HG03457 (cell line): ENCODE measurements around the gene EFCAB12.
"Not testable (repeated sequence)": the region's sequence is repeated elsewhere in the genome, so short reads cannot be mapped to it uniquely, and the experiment has no call there.

Source experiments
- ATAC-seq: cut with Tn5 transposase; IDR thresholded peaks from one replicate; pipeline ENCODE4 v1.9.1; 2021; ENCODE audit warnings: moderate number of reproducible peaks; ENCODE audit not compliant: unreplicated experiment

EFCAB12 gene

DNA sequence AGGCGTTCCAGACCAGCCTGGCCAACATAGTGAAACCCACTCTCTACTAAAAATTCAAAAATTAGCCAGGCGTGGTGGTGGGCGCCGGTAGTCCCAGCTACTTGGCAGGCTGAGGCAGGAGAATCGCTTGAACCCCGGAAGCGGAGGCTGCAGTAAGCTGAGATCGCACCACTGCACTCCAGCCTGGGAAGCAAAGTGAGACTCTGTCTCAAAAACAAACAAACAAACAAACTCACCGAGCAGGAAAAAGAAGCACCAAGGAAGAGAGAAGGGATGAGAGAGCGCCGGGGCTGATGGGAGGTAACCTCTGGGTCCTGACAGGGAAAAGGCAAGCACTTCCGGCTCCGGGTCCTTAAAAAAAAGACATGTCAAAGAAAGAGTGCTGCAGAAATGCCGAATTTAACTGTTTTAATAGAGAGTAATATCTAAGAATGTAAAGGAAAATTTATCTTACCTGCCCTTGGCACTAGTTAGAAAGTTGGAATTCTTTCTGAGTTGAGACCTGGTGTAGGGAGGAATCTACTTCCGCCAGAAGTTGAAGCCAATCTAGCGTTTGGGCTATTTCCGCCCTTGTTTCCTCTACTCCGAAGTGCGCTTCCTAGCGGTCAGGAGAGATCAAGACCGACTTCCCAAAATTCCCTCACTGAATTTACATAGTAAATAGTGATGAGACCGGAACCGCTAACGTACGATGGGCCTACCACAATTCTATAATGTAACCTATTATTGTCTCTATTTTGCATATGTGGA is 29.1 kb downstream of the EFCAB12 start:
- peak; percentile 55 for ATAC-seq

DNA sequence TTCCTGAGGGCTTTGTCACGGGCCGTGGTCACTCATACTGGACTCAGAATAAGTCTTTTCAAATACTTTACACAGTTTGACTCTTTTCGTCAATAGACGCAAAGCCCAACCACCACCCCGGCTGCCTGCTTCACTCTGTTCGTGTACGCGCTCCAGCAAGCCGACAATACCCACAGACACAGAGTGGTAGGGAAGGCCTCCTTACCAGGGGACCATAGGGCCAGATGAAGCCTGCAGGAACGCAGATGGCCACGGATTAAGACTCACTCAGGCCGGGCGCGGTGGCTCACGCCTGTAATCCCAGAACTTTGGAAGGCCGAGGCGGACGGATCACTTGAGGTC is 29.7 kb downstream of the EFCAB12 start:
- ATAC-seq: no peak

DNA sequence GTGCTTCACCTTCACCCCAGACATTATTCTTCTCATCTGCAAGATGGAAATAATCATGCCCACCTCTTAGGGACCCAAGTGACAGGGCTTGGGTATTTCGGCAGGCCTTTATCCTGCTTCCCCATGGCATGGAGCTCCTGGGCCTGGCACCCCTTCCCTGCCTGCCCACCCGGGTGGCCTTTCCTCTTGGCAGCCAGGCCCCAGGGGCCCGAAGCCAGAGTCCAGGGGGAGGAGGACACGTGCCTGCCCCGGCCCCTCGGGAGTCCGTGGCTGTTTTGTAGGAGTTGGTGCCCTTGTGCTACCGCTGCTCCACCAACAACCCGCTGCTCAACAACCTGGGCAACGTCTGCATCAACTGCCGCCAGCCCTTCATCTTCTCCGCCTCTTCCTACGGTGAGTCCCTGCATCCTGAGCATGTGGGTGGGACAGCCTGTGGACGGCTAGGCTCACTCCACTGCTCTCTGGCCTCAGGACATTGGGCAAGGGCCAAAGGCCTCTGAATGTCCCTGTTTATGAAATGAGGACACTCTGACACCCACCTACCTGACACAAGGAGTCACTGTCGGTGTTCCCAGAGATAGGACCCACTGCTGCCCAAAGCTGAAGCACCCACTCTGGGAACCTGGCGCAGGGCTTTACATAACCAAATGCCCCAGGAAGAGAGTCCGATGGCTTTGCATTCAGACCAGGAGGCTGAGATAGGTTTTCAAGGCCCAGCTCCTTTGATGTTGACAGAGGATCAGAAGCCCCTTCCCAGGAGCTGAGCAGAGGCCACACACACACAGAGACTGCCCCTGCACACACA is 34.5 kb downstream of the EFCAB12 start:
- ATAC-seq: not testable (repeated sequence)

DNA sequence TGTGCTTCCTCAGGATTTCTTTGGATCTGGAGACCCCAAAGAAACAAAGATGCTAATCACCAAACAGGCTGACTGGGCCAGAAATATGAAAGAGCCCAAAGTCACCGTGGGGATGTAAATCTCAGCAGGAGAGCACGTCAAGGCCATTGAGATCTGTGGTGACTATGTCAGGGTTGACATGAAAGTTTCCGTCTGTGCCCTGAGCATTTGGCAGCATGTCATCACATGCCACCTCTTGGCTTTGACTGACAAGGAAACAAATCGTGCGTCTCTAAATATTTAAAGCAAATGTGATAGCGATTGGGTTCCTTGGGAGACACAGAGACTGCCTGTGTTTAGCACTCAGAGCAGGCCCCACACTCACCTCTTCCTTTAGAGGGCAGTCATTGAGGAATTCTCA is 35.2 kb downstream of the EFCAB12 start:
- no peak for ATAC-seq

DNA sequence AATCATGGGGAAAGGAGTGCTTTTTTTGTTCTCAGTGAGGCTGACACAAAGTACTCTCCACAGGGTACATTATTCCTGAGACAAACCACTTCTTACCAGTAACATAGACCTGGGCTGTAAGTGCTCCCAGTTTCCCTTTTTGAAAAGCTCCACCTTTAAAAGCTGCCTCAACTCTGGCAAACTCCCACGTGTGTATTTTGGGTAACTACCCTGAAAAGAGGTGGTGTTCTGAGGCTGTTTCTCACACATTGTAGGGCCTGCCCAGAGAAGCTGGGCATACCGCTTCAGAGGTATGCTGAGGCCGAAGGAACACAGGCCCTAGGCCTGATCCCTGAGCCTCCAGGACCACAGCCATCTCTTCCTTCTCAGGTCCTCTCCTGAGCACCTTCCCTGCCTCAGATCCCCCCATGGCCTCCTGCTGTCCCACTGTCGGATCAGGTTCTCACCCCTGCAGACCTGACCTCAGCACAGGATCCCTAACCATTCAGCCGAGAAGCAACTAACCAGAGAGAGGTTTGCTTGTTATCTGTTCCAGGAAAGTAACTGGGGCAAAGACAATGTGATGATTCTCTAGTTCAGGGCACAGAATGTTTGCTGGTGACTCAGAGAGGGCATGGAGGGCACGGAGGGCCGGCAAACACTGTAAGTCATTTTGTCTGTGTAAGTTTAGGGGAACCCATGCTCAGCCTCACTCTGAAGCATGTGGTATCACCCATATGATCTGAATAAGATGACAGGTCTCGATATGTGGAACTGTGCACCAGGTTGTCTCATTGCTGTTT is 36.1 kb downstream of the EFCAB12 start:
- not testable (repeated sequence) for ATAC-seq

DNA sequence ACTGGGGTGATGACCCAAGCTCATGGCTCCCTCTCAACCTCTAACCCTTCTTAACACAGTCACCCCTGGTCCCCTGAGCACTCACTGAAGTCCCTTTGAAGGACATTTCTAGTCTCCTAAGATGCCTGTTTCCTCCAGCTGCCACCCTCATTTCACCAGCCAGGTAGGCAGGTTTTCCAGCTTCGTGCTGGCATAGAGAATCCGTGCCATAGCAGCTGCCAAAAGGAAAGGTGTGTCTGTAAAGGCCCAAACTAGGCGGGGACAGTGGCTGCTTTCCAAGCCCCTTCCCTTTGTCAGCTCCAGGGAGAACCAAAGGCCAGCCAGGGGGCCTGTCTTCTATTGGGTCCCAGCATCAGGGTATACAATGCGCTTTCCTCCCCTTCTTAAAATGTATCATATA is 36.9 kb downstream of the EFCAB12 start:
- ATAC-seq: not testable (repeated sequence)

DNA sequence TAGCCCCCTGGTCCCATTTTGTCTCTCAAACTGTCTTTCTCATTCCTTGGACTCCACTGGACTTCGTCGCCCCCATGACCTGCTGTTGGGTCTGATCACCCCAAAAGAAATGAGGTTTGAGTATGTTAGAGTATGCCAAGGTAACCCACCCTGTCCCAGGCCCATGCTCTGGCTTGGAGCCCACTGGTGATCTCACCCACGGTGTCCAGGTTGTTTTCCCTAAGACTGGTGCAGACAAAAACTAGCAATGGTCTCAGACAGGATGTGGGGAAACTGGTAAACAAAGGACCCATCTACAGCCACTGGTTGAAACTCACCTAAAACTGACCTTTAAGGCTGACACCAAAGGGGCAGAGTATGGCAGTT is 38.9 kb downstream of the EFCAB12 start:
- ATAC-seq: no peak

DNA sequence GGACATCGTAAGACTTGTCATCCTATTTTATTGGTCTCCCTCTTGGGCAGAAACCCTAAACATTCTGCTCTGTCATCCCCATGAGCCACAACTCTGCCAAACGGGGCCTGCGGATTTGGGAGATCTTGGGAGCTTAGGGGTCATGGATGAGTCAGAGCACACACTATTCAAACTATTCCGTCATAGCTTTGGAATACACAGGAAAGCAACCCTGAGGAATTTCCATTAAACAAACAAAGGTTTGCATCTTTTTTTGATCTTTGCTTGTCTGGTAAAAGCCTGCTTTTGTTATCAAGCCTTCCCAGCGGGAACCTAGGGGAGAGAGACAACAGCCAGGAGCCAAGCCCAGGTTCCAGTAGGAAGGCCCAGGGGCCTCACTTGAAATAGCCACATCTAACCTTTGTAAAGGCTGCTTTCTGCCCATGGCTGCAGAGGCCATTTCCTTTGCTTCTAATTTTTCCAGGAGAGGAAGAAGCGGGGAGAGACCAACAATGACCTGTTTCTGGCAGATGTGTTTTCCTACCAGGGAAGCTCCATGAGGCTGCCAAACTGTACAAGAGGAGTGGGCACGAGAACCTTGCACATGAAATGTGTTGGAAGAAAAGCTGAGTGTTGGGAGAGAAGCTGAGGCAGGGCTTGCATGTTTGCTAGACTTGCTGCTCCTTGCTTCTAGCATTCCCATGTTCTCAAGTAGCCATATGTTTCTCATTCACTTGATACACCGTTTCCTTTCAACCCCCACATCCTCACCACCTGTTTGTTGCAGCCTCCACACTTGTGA is 39.5 kb downstream of the EFCAB12 start:
- ATAC-seq: not testable (repeated sequence)

DNA sequence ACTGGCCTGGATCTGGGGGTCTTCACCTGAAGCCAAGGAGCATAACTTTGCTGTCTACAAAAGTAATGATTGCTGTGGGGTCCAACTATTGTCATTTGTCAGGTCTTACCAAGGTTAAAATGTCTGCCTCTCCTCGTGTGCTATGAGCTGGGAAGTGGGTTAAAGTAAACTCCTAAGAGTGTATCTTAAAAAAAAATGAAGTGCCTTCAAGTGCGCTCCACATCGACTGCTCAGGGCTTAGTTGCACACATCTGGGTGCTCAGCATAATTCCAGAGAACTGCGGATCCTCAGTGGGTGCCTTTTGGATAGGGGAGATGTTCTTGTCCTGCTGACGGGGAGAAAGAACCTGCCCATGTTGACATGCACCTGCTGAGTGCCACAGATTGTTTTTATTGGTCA is 40.9 kb downstream of the EFCAB12 start:
- ATAC-seq: no peak

DNA sequence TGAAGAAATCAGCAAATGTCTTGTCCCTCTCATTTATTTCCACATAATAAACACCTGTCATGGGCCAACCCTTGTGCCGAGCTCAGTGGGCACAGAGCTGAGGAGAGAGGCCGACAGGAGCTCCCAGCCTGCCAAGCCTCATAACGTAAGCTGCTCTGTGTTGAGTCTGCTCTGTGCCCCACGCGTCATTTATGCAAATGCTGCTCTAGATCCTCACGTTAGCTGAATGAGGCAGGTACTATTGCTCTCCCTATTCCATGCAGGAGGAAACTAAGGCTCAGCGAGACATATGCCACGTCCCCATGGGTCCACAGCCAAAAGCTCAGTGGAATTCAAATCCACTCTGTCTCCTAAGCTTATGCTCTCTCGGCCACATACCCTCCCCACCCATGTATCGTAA is 41.5 kb downstream of the EFCAB12 start:
- ATAC-seq: no peak

DNA sequence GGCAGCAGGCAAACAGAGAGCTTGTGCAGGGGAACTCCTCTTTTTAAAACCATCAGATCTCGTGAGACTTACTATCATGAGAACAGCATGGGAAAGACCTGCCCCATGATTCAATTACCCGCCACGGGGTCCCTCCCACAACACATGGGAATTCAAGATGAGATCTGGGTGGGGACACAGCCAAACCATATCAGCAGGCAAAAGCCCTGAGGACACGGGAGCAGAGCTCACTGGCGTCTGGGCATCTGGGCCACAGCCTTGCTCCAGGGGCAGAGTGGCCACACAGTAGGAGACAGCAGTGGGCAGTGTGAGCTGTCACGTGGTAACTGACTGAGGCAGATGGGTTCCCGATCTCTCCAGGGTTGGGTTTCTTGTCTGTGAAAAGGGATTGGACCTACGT is 42.9 kb downstream of the EFCAB12 start:
- ATAC-seq: not testable (repeated sequence)

DNA sequence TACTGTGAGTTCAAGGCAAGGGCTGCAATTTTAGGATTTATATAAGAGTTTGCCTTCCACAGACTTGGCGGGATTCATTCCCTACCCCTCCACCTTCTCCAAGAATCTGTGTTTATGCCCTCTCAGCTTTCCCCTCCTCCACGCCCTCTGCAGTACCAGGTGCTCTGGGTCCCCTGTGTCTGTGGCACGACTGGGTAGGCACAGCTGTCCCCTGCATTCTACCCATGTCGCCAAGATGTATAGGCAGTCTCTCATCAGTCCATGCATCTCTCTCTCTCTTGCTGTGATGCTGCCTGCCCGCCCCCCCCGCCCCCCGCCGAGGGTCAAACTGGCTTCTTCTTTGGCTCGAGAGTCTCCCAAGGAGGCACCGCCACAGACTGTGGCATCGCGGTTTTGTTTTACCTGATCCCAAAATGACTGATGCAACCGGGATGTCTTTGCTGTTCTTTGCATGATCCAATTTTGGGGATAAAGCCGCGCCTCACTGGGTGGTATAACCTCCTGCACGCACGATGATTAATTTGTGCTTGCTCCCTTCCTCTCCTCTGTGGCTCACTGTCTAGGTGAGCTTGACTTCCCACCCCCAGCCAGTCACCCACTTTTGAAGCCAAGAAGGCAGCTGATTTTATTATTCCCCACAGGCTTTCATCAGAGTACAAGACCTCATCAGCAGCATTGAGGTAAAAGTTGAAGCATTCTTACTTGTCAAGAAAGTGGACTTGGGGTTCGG is 43.7 kb downstream of the EFCAB12 start:
- no peak for ATAC-seq

DNA sequence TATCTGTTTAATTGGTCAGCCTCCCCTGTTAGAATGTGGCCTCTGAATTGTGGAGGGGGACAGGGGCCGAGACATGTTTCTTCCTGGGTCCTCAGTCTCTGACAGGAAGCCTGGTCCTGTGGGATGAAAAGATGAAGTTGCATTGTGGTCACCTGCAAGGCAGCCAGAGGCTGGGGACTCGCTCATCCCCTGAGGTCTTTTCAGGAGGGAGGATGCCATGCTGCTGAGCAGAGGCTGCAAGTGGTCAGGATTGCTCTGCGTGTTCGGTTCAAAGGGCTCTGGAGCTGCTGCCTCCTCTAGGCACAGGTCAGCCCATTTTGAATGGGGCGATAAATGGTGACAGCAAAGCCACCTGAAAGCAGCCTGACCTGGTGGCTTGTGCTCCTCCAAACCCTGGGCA is 44.3 kb downstream of the EFCAB12 start:
- not testable (repeated sequence) for ATAC-seq

DNA sequence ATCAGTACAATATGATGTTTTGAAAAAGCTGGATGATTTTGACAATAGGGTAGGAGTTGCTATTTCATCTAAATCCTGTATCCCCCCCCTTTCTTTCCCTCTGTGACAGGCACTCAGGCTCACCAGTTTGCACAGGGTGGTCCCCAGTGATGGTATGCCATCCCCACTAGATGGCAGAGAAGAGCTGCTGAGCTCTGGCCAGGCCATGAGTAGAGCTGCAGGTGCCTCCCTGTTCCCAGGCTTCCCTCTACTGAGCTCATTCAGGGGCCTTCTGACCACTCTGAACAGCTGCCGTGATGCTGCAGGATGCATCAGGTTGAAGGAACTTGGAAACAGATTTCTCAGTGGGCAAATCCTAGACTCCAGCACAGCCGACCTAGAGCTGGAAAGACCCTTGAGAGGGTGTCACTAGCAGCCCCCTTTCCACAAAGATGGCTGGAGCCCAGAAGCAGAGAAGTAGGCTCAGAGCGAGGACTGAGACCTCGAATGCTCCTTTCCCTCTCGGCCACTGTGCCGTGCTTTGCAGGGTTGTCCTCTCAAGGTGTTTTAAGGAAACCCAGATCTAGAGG is 45.1 kb downstream of the EFCAB12 start:
- no peak for ATAC-seq

DNA sequence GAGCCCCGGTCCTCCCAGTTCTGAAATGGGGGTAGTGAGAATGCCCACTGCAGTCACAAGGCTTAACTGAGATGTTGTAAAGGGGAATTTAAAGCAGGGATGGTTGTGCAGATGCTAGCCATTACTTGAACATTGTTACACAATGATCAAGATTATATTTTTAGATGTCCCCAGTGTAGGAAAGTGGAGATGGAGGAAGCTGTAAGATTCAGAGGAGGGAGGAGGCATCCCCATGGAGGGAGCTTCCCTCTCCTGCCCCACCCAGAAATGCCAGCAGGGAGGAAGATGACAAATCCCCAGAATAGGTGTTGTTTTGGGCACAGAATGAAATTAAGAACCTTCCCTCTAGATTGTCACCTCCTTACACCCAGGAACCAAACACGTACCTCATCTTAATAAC is 46.1 kb downstream of the EFCAB12 start:
- ATAC-seq: no peak

DNA sequence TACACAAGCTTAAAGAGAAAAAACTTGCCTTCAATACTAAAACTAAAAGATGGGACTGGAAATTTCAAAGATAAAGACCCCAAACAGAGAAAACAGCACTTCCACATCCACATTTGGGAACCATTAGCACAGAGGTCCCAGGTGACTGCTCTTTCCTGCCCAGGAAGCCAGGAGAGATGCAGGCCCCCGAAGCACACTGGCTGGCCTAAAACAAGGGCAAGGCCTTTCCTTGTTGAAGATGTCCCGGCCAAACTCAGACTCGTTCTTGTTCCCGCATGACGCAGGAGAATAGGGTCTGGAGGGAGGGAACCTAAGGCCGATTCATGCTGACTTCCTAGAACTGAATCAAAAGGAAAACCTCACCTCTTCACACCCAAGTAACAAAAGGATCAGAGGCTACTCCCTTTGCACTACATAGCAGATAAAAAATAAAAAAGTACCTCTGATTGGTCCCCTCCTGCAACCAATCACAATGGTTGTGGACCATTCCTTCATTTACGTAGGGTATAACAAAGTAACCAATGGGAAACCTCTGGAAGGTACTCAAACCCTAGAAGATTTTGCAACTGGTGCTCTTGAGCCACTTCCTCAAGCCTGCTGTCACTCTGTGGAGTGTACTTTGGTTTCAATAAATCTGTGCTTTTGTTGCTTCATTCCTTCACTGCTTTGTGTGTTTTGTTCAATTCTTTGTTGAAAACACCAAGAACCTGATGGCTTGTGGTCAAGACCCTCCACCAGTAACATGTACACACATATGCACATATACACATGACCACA is 48.7 kb downstream of the EFCAB12 start:
- no peak for ATAC-seq

DNA sequence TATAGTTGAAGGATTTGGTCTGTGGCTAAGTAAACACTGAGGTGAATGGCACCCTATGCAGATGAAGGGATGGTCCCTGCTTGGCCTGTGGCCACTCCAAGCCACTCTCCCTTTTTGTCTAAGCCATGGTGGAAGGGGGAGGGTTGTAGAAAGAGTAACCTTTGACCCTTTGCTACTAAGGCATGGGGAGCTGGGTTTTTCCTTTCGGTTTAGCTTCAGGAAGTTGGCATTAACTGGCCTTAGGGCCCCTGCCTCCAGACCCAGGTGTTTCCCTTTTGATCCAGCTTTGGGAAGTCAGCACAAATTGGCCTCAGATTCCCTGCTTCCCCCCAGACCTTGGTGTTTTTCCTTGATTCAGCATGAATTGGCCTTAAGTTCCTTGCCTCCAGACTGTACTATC is 49.5 kb downstream of the EFCAB12 start:
- no peak for ATAC-seq

DNA sequence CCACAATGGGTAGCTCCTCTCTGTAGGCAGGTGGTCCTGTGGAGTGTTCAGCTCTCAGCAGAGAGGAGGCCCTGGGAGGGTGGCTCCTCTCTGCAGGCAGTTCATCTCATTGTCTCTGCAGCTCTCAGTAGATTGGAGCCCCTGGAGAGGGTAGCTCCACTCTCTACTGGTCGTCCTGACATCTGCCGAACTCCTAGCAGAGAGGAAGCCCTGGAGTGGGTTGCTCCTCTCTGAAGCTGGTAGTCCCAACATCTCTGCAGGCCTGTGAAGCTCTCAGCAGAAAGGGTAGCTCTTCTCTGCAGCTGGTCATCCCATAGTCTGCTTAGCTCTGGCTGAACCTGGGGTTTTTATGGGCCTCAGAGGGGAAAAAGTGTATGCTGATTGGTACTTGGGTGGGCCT is 50.8 kb downstream of the EFCAB12 start:
- ATAC-seq: no peak

DNA sequence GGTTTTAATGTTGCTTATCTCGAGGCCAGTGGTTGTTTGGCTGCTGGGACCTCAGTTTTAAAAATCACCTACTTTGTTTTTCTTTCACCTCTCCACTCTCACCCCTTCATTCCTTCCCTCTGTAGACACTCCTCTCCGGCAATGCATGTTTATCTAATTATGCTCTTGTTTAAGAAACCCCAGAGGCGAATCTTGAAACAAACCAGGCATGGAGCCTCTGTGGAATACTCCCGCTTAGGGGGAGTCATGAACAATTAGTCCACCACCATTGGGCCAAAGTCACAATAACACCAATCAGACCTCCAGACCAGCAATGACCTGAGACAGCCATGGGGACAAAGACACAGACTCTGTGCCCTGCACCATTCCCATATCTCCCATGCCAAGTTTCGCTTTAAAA is 53.3 kb downstream of the EFCAB12 start:
- no peak for ATAC-seq
